Measurements from ENCODE around the gene SLC12A1.

DNA sequence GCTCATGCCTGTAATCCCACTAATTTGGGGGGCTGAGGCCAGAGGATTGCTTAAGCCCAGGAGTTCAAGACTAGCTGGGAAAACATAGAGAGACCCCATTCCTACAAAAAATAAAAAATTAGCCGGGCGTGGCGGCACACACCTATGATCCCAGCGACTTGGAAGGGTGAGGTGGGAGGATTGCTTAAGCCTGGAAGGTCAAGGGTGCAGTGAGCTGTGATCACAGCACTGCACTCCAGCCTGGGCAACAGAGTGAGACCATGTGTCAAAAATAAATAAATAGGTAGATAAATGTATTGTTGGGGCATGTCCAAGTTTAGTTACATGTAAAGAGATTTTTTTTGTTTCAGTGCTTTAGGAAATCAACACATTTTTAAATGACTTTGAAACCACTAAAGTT is 36.4 kb downstream of the SLC12A1 start:
- no peak for TF ChIP-seq POLR2A (IDR thresholded peaks at IDR 0.05)
- TF ChIP-seq, protein P1, sequence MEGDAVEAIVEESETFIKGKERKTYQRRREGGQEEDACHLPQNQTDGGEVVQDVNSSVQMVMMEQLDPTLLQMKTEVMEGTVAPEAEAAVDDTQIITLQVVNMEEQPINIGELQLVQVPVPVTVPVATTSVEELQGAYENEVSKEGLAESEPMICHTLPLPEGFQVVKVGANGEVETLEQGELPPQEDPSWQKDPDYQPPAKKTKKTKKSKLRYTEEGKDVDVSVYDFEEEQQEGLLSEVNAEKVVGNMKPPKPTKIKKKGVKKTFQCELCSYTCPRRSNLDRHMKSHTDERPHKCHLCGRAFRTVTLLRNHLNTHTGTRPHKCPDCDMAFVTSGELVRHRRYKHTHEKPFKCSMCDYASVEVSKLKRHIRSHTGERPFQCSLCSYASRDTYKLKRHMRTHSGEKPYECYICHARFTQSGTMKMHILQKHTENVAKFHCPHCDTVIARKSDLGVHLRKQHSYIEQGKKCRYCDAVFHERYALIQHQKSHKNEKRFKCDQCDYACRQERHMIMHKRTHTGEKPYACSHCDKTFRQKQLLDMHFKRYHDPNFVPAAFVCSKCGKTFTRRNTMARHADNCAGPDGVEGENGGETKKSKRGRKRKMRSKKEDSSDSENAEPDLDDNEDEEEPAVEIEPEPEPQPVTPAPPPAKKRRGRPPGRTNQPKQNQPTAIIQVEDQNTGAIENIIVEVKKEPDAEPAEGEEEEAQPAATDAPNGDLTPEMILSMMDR (IDR thresholded peaks at IDR 0.05), result no peak
